Measurements from ENCODE around the gene TSPO. TPM values are rescaled to one million over a fixed set of nuclear protein-coding genes. Genes with fewer than 3 reads are reported as not detected.

The TSPO gene
- total RNA-seq, 1 donor from 2014 or later, result 124 TPM

- DNase-seq (ENCODE audit: low read depth) (no peak), FAIRE-seq (no peak)
- no peak overlapping the region for H3K4me3 Mint-ChIP-seq (ENCODE audit: unreplicated experiment)
- Histone ChIP-seq H3K9me3 (ENCODE audit: insufficient read depth, low read depth, low read length) (no peaks in the 10 kb centered on the region), H3K27me3 (ENCODE audit: insufficient read depth, low read length) (peaks cover 2% of the 10 kb centered on the region), H3K79me2 (ENCODE audit: insufficient read depth, low read length) (no peaks in the 10 kb centered on the region), H3K36me3 (ENCODE audit: insufficient read depth, low read length) (no peaks in the 10 kb centered on the region), H3K4me1 (ENCODE audit: insufficient read depth, low read length) (peaks cover 11% of the 10 kb centered on the region), H3K9ac (ENCODE audit: low read length) (no peak overlapping the region), H3K4me3 (ENCODE audit: insufficient read depth, low read depth, low read length) (no peak overlapping the region), H4K20me1 (ENCODE audit: insufficient read depth, low read length) (no peaks in the 10 kb centered on the region), H2AFZ (ENCODE audit: low read depth, low read length) (no peak overlapping the region), H3K27ac (ENCODE audit: low read depth, low read length) (no peak overlapping the region), H3K4me2 (ENCODE audit: low read length) (no peak overlapping the region)
- peaks cover 7% of the 10 kb centered on the region for H3K27me3 Mint-ChIP-seq (ENCODE audit: low read depth, unreplicated experiment)
- H3K4me1 Mint-ChIP-seq (ENCODE audit: low read depth, unreplicated experiment), result no peaks in the 10 kb centered on the region
- no peak for TF ChIP-seq EZH2 (IDR thresholded peaks at IDR 0.05; ENCODE audit: insufficient read depth, low read length)
- TF ChIP-seq CTCF (IDR thresholded peaks at IDR 0.05; ENCODE audit: insufficient read depth, low read depth, low read length), result no peak
- H3K9me3 Mint-ChIP-seq (ENCODE audit: unreplicated experiment), result peaks cover 6% of the 10 kb centered on the region
- H3K27ac Mint-ChIP-seq (ENCODE audit: unreplicated experiment), result no peak overlapping the region
- no peaks in the 10 kb centered on the region for H3K36me3 Mint-ChIP-seq (ENCODE audit: low read depth, unreplicated experiment)
Observed at GRCh38 chr22:43198936-43199335, 47.6 kb downstream of the TSPO start.

- Histone ChIP-seq H3K4me1 (ENCODE audit: insufficient read depth, low read length) (peaks cover 11% of the 10 kb centered on the region), H2AFZ (ENCODE audit: low read depth, low read length) (no peak overlapping the region), H3K27ac (ENCODE audit: low read depth, low read length) (no peak overlapping the region), H4K20me1 (ENCODE audit: insufficient read depth, low read length) (no peaks in the 10 kb centered on the region), H3K79me2 (ENCODE audit: insufficient read depth, low read length) (no peaks in the 10 kb centered on the region), H3K4me3 (ENCODE audit: insufficient read depth, low read depth, low read length) (no peak overlapping the region), H3K9ac (ENCODE audit: low read length) (no peak overlapping the region), H3K36me3 (ENCODE audit: insufficient read depth, low read length) (no peaks in the 10 kb centered on the region), H3K4me2 (ENCODE audit: low read length) (no peak overlapping the region), H3K9me3 (ENCODE audit: insufficient read depth, low read depth, low read length) (no peaks in the 10 kb centered on the region), H3K27me3 (ENCODE audit: insufficient read depth, low read length) (peaks cover 2% of the 10 kb centered on the region)
- Mint-ChIP-seq H3K27me3 (ENCODE audit: low read depth, unreplicated experiment) (peaks cover 7% of the 10 kb centered on the region), H3K27ac (ENCODE audit: unreplicated experiment) (no peak overlapping the region), H3K4me3 (ENCODE audit: unreplicated experiment) (no peak overlapping the region), H3K4me1 (ENCODE audit: low read depth, unreplicated experiment) (no peaks in the 10 kb centered on the region), H3K9me3 (ENCODE audit: unreplicated experiment) (peaks cover 6% of the 10 kb centered on the region), H3K36me3 (ENCODE audit: low read depth, unreplicated experiment) (no peaks in the 10 kb centered on the region)
- TF ChIP-seq CTCF (IDR thresholded peaks at IDR 0.05; ENCODE audit: insufficient read depth, low read depth, low read length) (no peak), EZH2 (IDR thresholded peaks at IDR 0.05; ENCODE audit: insufficient read depth, low read length) (no peak)
- DNase-seq (ENCODE audit: low read depth) (no peak), FAIRE-seq (no peak)
Observed at GRCh38 chr22:43199541-43199940, 48.2 kb downstream of the TSPO start.

- TF ChIP-seq EZH2 (IDR thresholded peaks at IDR 0.05; ENCODE audit: insufficient read depth, low read length) (no peak), CTCF (IDR thresholded peaks at IDR 0.05; ENCODE audit: insufficient read depth, low read depth, low read length) (no peak)
- Histone ChIP-seq H4K20me1 (ENCODE audit: insufficient read depth, low read length) (no peaks in the 10 kb centered on the region), H3K9ac (ENCODE audit: low read length) (no peak overlapping the region), H3K9me3 (ENCODE audit: insufficient read depth, low read depth, low read length) (no peaks in the 10 kb centered on the region), H3K4me3 (ENCODE audit: insufficient read depth, low read depth, low read length) (no peak overlapping the region), H3K4me1 (ENCODE audit: insufficient read depth, low read length) (peaks cover 11% of the 10 kb centered on the region), H3K27me3 (ENCODE audit: insufficient read depth, low read length) (peaks cover 2% of the 10 kb centered on the region), H3K79me2 (ENCODE audit: insufficient read depth, low read length) (no peaks in the 10 kb centered on the region), H3K36me3 (ENCODE audit: insufficient read depth, low read length) (no peaks in the 10 kb centered on the region), H3K27ac (ENCODE audit: low read depth, low read length) (no peak overlapping the region), H3K4me2 (ENCODE audit: low read length) (no peak overlapping the region), H2AFZ (ENCODE audit: low read depth, low read length) (no peak overlapping the region)
- Mint-ChIP-seq H3K4me3 (ENCODE audit: unreplicated experiment) (no peak overlapping the region), H3K9me3 (ENCODE audit: unreplicated experiment) (peaks cover 6% of the 10 kb centered on the region), H3K36me3 (ENCODE audit: low read depth, unreplicated experiment) (no peaks in the 10 kb centered on the region), H3K27ac (ENCODE audit: unreplicated experiment) (no peak overlapping the region), H3K27me3 (ENCODE audit: low read depth, unreplicated experiment) (peaks cover 7% of the 10 kb centered on the region), H3K4me1 (ENCODE audit: low read depth, unreplicated experiment) (no peaks in the 10 kb centered on the region)
- no peak for FAIRE-seq
- DNase-seq (ENCODE audit: low read depth), result no peak
Observed at GRCh38 chr22:43200031-43200430, 48.7 kb downstream of the TSPO start.
